ENCODE results near the gene ARMC9.

Gene ARMC9

DNA sequence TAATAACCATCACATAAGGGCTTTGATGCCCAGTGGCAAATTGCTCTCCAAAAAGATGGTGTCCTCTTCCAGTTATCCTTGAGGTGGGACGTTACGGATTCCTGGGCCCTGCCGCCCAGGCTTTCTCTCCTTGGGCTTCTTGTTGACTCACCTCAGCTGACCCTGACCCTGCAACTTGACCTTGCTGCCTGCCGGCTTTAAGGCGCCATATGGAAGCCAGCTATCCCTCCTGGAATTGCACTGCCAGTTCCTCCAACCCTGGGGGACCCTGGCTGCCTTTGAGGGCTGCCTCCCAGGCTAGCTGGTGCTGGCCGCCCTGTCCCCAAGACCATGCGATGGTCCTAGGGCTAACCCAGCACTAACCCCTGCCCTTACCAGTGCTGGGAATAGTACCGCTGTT is 168.7 kb downstream of the ARMC9 start:
- no peak for DNase-seq (ENCODE audit: low spot score)
- POLR2A ChIA-PET (ENCODE audit: low non-redundant PET) = interaction anchor here (0.7 kb wide), 1 partner anchor 1574 kb away, joined by 4 read pairs; no protein-coding TSS in a partner anchor
- CTCF ChIA-PET = interaction anchor here (0.6 kb wide), 1 partner anchor 105 kb away, joined by 3 read pairs; no protein-coding TSS in a partner anchor
- TF ChIP-seq CTCF (conservative IDR thresholded peaks at IDR 0.05; ENCODE audit: low read depth) = no peak
- no peak overlapping the region for H3K27ac ChIP-seq

DNA sequence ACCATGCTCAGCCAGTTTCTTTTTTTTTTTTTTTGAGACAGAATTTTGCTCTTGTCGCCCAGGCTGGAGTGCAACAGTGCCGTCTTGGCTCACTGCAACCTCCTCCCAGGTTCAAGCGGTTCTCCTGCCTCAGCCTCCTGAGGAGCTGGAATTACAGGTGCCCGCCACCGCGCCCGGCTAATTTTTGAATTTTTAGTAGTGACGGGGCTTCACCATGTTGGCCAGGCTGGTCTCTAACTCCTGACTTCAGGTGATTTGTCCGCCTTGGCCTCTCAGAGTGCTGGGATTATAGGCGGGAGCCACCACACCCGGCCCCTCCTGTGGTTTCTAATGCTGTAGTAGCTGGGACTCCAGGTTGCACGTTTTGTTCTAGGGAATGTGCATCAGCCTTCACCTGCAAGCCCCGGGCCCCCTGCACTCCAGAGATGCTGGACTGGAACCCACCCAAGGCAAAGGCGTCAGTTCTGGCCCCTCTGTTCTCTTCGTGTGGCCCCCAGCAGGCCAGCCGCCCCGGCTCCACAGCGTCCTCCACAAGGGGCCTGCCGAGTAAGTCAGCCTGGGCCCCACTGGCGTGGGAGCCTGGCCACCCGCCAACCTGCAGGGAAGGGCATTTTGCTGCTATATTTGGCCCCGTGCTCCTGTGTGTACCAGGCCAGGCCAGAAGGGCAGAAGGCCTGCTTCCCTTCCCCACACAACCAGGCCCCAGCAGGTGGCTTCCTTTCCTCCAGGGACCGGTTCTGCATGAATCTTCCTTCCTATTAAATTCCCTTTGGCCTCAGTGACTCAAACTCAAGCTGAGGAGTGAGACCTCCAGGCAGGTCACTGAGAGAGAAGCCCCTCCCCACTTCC is 171.4 kb downstream of the ARMC9 start:
- ChIA-PET CTCF (interaction anchor here (0.5 kb wide), 1 partner anchor 112 kb away, joined by 3 read pairs; no protein-coding TSS in a partner anchor), POLR2A (ENCODE audit: low non-redundant PET) (no interaction called here)
- no peak overlapping the region for H3K27ac ChIP-seq
- no peak for DNase-seq (ENCODE audit: low spot score)
- TF ChIP-seq CTCF (conservative IDR thresholded peaks at IDR 0.05; ENCODE audit: low read depth) = no peak

DNA sequence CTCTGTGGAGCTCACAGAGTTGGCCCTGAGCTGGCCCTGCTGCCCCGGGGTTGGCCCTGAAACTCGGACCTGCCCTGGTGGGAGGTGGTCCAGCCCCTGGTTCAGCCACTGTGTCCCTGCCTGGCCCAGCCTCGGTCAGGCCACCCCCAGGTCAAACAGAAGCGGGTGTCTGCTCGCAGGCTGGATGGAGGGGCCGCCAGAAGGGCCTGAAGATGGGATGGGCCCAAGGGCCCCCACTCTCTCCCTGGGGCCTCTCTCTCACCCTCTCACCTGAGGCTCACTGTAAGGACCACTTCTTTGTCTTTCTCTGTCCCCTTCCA is 172.0 kb downstream of the ARMC9 start:
- POLR2A ChIA-PET (ENCODE audit: low non-redundant PET) = no interaction called here
- CTCF ChIA-PET = interaction anchor here (0.6 kb wide), 1 partner anchor 7 kb away, joined by 3 read pairs; no protein-coding TSS in a partner anchor
- no peak overlapping the region for H3K27ac ChIP-seq
- no peak for DNase-seq (ENCODE audit: low spot score)
- no peak for TF ChIP-seq CTCF (conservative IDR thresholded peaks at IDR 0.05; ENCODE audit: low read depth)

DNA sequence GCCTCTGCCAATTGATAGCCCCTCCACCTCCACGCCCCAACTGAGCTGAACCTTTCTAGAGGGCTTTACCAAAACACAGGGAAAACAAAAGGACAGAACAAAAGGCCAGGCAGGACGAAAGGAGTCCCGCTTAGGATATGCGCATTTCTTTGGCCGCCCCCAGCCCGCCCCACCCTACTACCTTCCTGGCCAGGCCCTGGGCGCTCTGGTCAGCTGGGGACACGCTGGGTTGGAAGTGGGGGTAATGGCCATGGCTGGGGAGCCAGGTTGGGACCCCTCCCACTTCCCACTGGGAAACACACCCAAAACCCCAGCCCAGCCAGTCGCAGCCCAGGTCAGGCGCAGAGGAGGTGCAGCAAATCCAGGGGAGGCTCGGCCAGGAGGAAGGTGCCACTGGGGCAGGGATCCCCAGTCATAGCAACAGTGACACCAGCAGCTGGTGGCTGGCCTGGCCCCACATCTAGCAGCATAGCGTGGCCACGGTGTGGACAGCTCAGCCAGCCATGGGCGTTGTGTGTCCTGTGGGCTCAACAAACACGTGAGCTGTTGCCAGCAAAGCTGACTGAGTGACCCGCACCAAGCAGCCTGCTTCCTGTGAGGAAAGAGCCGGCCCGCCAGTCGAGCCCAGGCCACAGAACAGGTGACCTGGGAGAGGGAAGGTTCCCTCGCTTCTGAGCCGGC is 172.5 kb downstream of the ARMC9 start:
- DNase-seq (ENCODE audit: low spot score) = no peak
- ChIA-PET CTCF (interaction anchor here (0.6 kb wide), 1 partner anchor 8 kb away, joined by 3 read pairs; no protein-coding TSS in a partner anchor), POLR2A (ENCODE audit: low non-redundant PET) (no interaction called here)
- no peak for TF ChIP-seq CTCF (conservative IDR thresholded peaks at IDR 0.05; ENCODE audit: low read depth)
- no peak overlapping the region for H3K27ac ChIP-seq

DNA sequence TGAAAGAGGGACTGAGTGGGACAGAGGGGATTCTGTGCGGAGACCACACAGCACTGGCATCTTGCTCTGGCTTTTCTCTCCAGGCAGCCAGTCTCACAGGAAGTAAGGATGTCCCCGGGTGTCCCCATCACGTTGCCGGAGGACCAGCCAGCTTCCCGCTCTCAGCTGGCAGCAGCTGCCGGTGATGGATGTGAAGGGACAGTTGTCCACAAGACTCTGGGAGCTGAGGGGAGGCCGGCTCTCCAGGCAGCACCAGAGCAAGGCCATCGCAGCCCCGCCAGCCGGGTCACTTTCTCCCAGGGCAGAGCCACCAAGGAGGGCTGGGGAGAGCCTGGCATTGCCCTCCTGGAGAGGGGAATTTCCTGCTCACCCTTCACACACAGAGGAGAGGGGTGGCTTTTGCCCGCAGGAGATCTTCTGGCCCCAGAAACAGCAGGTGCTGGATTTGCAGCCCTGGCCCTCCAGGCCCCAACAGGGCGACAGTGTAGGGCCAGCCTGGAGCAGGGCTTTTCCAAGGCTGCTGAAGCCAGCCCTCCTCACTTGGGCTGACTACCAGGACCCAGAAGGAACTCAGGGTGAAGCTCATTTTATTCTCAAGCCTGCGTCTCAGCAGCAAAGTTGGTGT is 173.1 kb downstream of the ARMC9 start:
- no peak for TF ChIP-seq CTCF (conservative IDR thresholded peaks at IDR 0.05; ENCODE audit: low read depth)
- ChIA-PET CTCF (no interaction called here), POLR2A (ENCODE audit: low non-redundant PET) (no interaction called here)
- H3K27ac ChIP-seq = no peak overlapping the region
- no peak for DNase-seq (ENCODE audit: low spot score)

DNA sequence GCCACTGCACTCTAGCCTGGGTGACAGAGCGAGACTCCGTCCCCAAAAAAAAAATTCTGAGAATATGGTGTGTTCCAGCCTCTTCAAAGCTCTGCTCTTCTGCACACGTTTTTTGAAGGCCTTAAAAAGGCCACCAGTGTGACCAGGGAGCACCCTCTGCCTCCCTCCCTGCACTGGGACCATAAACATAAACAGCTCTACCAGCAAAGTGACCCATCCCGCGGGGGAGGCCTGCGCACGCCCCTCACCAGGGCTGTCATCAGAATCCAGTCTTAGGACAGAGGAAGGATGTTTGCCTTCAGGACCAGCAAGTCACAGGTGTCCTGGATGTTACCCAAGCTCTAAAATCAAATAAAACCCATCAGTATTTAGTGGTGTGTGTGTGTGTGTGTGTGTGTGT is 173.9 kb downstream of the ARMC9 start:
- POLR2A ChIA-PET (ENCODE audit: low non-redundant PET) = no interaction called here
- no peak for TF ChIP-seq CTCF (conservative IDR thresholded peaks at IDR 0.05; ENCODE audit: low read depth)
- H3K27ac ChIP-seq = no peak overlapping the region
- DNase-seq (ENCODE audit: low spot score) = no peak
- CTCF ChIA-PET = no interaction called here

Measured in RWPE1 (cell line).